Hippocampal formation (tissue), 2 donors: Measurements from ENCODE around the gene TSHZ2.
"Not testable (repeated sequence)": the region's sequence is repeated elsewhere in the genome, so short reads cannot be mapped to it uniquely, and the experiment has no call there.

Experiments used
- DNase-seq, 2 donors: peaks; one replicate each; lab custom pipeline; 2025; lab: John Stamatoyannopoulos, UW

TSHZ2 gene

DNA sequence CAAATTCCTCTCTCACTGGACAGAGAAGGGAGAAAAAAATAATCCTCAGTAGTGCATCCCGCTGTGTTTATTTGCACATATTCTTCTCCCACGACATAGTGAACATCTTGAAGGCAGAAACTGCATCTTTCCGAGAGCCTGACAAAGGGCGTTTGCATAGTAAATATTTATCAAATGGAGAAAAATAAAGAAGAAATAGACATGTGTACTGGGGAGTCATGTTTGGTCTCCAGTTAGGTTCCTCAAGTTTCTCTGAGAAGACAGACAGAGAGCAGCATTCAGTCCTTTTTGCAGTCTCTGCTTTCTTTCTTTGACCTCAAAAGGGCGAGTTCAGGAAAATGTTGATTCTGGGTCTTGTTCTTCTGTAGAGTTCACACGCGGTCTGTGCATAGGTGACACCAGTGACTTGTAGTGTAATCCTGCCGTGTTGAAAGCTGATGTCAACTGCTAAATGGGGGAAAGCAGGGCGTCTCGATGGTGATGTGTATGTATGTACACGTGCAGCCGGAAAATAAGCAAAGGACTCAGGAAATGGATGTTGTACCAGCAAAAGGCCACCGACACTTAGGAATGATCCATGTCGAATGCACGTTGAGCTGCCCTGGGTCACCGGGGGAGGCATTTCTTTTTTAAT is 335.9 kb downstream of the TSHZ2 start:
- DNase-seq = no peak

DNA sequence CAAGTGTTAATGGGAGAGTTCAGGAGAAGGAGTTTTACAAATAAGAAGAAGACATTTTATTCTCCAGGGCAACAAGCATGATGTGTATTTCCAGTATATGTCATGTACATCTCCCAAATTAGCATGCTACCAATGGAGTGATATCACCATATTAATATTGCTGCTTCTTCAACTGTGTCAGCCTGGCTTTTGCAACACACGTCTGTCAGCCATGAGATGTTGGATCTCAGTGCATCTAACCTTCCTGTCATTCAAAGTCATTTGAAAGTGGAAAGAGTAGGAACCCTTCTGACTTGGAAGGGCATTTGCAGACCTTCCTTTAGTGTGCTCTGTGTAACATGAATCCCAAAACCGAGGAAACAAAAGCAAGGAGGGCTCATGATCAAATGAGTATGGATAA is 337.4 kb downstream of the TSHZ2 start:
- no peak for DNase-seq

DNA sequence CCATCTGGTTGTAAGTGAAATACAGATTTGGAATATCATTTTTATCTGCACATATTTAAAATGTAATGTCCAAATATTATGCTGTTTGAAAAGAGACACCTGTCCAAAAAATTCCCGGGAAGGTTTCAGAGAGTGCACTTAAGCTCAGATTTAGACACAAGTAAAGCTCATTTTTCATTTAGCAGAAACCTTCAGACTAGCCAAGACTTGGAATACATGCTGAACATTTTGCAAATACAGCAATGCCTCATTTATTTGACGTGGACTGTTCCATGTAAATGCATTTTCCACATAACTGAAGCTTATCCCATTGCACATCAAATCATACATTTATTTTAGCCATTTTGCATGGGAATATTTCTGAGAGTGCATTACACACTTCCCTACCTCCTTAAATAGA is 340.8 kb downstream of the TSHZ2 start:
- no peak for DNase-seq

DNA sequence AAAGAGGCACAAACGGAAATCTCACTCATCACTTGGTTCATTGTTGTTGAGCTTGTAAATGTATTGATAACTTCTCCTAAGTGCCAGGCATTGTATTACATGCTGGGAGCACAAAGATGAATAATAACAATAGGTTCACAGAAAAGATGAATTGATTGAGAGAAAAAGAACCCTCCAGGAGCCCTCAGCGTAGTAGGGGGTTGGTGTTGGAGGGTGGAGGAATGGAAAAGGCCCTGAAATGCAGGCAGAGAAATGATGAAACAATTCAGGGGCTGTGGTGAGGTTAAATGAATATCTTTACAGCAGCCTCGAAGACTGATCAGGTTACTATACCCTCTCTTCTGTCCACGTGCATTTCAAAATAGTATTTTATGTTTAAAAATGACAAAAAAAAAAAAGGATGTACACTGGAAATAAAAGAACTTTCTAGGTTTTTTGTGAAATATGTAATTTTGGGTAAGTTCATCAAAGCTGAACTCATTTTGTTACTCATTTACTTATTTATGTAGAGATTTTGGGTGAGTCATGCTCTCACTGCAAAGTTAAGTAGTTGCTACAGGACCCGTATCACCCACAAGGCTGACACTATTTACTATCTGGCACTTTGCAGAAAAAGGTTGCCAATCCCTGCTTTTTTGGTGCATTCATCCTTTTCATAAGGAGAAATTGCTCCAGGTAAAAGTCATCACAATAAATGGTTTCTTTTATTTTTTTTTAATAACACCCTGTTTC is 344.2 kb downstream of the TSHZ2 start:
- DNase-seq = no peak

DNA sequence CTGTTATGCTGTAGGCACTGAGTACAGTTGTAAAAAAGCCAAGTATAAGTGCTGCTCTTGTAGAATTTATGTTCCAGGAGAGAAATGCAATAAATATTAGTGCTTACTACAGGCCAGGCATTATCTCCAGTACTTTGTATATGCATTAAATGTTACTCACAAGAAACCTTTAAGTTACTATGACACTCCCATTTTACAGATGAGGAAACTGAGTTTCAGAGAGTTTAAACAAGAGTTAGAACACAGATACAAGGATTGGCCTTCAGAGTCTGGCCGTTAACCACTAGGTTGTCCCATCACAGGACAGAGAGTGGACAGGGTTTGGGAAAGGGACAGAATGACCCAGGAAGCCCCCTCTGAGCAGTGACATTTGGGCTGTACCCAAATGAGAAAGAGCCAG is 347.0 kb downstream of the TSHZ2 start:
- DNase-seq = no peak

DNA sequence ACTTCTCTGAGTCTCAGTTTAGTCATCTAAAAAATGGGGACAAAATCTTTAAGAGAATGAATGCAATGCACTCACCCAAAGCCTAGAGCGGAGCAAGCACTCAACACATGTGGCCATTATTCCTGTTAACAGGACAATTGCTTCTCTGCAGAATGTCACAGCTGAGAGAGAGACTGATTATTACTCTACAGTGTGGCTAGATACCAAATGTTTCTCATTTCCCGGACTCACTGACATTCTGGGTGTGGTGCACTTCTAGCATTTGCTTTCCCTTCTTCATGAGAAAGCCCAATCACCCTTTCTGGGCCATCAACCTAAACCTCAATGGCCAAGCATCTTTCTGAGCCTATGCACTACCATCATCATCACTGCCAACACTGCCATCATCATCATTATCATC is 347.6 kb downstream of the TSHZ2 start:
- DNase-seq = no peak

DNA sequence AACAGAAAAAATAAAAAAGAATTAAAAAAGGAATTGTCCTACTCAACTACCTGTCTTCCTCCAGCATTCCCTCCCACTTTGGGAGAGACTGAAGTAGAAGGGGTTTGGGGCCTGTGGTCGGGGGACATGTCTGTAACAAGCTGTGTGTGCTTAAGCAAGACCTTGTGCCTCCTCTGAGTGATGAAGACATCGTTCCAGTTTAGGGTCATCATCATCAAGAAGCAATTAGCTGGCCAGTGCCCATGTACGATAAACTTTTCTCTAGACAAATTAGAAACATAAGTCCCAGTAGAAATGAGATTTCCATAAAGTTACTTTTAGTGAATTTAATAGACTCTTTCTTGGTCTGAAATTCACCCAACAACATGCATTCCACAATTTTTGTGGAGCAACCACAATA is 348.5 kb downstream of the TSHZ2 start:
- DNase-seq = no peak

DNA sequence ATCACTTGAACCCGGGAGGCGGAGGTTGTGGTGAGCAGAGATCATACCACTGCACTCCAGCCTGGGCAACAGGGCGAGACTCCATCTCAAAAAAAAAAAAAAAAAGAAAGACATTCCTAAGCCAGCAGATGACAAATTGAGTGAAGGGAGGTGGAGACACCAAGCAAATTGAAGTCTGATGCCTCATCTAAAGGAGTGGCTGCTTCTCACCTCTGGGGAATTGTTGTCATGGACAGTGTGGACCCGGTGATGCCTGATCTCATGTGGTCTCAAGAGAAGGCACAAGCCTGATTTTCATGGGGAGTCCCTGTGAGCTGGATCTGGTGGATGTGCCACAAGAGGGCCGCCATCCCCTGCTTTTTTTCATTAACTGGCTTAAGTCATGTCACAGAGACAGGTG is 349.4 kb downstream of the TSHZ2 start:
- no peak for DNase-seq

DNA sequence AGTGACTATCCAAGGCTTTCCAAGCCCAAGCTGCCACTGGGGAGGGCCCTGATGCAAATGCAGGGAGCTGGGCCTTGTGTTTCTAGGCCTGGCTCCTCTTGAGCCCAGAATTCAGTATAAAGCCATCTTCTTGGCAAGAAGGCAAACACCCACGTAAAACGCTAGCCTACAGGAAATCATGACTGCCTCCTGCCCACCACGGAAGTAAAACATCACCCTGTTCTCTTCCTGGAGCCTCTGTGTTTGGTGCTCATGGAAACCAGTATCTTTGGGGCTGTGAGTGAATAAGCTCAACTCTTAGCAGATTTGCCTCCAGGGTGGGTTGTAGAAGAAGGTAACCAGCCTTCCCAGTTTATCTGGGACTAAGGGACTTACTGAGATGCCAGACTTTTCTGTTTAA is 350.5 kb downstream of the TSHZ2 start:
- DNase-seq = no peak

DNA sequence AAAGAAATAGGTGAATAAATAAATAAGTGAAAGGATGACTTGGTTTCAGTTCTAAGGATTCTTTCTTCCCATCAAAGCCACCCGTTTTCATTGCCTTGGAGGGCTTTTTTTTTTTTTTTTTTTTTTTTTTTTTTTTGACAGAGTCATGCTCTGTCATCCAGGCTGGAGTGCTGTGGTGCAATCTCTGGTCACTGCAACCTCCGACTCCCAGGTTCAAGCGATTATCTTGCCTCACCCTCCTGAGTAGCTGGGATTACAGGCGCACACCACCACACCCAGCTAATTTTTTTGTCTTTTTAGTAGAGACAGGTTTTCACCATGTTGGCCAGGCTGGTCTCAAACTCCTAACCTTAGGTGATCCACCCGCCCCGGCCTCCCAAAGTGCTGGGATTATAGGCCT is 351.3 kb downstream of the TSHZ2 start:
- DNase-seq = not testable (repeated sequence)

DNA sequence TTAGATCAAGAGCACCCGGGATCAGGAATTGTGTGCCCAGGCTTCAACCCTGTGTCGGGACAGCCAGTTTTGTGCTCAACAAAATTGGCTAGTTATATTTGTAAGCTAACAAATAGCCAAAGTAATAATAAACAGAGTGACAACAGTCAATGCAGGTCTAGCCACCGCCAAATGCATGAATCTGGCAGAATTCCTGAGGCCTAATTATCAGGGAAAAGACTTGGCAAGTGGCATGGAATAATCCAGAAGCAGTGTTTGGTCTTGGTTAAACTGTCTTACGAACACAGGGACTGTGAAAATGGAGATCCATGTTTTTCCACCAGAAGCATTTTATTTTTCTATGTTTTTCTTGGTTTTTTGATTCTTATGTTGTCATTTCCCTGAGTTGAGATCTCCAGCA is 352.7 kb downstream of the TSHZ2 start:
- DNase-seq = no peak

DNA sequence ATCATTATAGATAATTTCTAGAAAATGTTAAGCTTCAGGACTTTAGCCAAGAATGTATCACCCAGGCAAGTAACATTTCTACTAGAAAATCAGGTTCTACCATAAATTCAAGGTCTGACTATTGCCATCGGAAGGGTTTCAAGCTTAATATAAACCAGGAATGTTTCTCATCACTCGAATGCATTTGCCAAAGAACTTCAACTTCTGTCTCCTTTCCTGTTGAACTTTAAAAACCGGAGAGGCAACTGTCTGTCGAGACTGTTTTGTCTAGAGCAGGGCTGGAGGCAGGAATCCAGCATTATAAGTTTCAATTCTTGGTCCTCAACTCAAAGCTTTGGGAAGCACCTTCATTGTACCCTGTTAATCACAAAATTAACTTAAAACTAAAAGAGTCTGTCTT is 356.8 kb downstream of the TSHZ2 start:
- no peak for DNase-seq

DNA sequence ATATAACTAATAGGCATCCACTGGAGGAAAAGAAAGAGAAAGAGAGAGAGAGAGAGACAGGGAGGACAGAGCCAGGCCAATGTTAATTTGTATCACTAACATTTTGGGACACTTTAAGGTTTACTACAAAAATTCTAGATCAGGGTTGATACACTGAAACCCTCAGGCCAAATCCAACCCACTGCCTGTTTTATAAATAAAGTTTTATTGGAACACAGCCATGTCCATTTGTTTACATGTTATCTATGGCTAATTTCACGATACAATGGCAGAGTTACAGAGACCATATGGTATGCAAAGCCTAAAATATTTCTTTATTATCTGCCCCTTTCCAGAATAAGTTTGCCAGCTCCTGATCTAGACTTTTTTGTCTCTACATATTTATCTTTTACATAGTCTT is 357.6 kb downstream of the TSHZ2 start:
- no peak for DNase-seq

DNA sequence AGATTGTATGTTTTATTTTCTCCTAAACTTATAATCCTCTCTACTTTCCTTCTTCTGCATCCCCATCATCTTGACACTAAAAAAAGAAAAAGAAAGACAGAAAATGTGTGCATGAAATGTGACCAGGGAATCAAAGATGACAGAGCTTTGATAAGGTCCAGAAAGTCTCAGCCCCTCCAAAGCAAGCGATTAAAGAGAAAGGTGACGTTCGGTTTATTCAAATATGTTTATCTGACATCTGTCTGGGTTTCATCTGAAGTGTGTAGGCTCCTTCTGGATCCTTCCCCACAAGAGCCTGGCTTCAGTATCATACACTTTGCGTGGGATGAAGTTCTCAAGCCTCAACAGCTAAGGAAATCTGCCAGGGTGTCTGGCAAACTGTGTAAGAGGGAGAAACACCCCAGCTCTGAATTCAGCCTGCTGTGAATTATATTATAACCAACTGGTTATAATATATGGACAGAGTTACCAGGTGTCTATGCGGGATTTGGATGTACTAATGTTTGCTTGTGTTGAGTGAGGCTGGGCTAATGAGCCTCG is 358.5 kb downstream of the TSHZ2 start:
- DNase-seq = peak in 1 of 2 donors; percentile 52

DNA sequence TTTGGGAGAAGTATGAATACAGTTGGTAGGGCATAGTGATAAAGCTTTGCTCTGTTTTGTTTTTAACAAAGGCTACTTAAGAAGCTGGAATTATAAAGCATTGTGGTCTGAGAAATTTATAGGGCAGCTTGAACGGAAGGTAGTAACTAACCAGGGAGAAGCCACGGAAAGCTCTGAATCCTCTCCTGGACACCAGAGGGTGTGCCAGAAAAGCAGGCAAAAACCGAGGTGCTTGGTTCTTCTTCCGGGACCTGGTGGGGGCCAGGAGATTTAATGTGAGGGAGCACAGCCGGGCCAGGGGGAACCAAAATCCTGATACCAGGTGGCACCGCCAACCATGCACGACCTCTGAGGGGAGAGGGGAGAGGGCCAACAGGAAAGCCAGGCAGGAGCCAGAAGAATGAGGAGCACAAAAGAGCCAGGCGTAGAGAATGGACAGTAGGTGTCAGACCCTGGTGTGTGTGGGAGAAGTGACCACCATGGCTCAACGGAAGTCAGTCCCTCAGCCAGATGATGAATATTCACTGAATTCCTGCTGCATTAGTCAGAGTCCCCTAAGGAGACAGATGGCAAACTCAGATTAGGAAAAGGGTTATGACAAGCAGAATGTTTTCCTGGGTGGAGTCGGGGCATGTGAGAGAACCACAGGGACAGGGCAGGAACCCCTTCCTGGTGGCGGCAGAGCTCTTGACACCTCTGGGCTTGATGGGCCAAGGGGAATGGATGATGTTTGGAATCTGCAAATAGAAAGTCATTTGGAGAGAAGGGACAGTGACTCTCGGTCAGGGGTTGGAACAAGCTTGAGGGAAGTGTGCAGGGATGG is 359.2 kb downstream of the TSHZ2 start:
- no peak for DNase-seq

DNA sequence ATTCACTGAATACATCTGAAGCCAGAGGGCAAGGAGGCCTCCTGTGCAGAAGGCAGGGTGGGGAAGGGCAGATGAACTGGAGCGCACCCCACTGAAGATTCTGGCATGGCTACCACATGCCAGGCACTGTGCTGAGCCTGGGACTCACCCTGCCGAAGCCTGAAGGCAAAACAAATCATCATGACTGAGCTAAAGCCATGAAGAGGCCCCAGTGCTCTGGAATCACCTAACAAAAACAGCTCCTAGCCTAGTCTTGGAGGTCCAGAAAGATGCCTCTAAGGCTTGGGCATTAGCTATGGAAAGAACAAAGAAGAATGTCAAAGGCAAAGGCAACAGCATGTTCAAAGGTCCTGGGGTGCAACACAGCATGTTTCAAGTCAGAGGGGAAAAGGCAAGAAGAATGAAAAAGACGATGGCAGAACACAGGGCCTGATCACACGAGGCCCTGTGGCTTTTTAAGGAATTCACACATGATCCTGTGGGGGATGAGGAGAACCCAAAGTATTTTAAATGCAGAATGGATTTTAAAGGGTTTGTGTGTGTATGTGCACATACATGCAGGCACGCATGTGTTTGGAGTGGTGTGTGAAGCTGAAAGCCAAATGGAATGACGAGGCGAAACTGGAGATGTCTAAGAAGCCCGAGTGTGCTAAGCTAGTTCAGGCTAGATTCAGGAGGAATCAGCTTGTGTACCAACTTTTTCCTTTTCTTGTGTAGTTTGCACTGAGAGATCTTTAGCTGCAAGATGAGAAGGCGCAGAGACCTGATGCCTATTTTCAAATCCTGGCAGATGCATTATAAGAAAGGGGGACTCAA is 360.1 kb downstream of the TSHZ2 start:
- DNase-seq = no peak

DNA sequence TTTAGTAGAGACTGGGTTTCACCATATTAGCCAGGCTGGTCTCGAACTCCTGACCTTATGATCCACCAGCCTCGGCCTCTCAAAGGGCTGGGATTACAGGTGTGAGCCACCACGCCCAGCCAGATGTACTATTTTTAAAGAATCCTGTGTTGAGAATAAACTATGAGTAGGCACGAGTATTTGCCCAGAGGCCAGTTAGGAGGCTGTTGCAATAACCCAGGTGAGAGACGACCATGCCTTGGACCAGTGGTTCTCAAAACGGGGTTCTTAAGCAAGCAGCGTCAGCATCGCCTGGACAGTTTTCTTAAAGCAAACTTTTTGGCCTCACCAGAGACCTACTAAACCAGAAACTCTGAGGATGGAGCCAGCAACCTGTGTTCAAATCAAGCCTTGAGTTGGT is 362.7 kb downstream of the TSHZ2 start:
- no peak for DNase-seq

DNA sequence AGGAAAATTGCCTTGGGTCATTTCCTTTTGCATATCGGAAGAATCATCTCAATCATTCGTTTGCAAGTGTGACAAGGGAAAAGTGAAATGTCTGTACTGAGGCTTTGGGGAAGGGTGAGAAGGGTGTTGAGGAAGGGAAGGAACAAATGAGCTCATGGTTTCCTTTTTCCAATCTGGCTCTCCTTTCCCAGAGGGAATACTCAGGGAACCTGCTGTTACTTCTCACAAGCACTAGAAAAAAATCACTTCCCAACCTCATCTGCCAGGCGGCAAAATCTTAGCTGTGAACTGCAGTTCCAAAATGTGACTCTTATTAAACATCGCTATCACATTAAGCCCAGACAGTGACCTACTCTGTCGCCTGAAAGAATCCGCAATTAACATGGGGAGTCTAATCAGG is 363.4 kb downstream of the TSHZ2 start:
- DNase-seq = no peak

DNA sequence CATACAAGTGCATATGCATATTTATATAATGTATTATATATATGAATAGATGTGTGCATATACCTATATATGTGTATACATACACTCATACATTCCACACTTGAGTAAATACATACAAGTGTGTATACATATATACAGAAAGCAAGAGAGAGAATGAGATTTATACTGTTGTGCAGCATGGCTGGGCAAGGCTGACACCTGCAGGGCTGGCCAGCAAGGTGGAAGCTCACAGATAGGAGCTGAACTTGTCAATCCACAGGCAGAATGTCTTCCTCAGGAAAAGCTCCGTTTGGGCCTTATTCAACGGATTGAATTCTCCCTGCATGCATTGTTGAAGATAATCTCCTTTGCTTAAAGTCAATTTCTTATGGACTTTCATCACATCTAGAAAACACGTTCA is 364.7 kb downstream of the TSHZ2 start:
- no peak for DNase-seq

DNA sequence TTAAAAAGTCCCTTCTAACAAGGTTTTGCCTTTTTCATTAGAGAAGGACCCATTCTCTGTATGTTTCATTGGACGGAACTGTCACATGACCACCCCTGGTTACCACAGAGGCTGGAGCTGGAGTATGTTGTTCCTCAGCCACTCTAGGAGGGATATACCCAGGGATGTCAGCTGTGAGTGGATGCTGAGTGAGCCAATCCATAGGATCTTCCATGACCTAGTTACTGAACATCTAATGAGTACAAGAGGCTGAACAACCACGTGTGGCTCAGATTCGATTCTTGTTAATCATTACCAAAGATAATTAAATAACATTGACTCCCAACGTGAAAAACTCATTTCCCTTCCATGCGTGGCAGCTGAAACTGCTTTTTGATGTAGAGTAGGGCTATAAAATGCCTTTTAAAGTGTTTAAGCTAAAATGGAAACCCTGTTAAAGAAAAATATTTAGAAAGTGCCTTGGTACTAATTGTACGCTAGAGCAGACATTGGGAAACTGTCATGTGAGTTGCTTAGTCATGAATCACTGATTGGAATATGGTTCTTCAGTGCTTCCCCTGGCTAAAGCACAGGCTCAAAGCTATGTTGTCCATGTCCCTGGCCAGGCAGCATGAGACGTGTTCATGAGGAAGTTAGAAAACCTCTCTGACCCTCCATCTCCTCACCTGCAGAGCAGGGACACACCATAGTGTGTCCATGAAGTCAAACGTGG is 365.4 kb downstream of the TSHZ2 start:
- no peak for DNase-seq

DNA sequence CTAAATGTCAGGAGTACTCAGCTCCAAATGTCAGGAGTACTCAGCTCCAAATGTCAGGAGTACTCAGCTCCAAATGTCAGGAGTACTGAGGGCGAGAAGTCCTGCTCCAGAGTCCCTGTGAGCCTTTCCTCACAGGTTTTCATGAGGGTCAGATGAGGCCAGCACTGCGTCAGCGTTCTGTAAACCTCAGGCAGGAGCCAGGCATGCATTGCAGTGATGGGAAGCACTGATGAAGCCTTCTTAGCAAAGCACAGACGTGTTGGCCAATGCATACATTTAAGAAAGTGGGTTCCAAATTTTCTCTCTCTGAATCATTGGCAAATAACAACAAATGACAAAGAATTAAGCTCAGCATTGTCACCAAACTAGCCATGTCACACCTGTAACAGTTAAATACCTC is 366.6 kb downstream of the TSHZ2 start:
- DNase-seq = no peak
